GM21717 (cell line): Measurements from ENCODE around the gene FOXS1.

Experiments used
- ATAC-seq: cut with Tn5 transposase; IDR thresholded peaks from one replicate; pipeline ENCODE4 v1.9.1; 2021; ENCODE audit warnings: mild to moderate bottlenecking, moderate library complexity; ENCODE audit not compliant: unreplicated experiment

FOXS1 gene

GRCh38 chr20:31845300-31845863 is at the start of gene FOXS1:
Gene FOXS1, minus strand, starts transcription at chr20:31845604. Its CDS starts 62 bp downstream, at chr20:31845542.
- no peak for ATAC-seq

- ATAC-seq: no peak
Measured at GRCh38 chr20:31890646-31891045, 45.2 kb upstream of the FOXS1 start.

GRCh38 chr20:31883829-31884228 is 38.4 kb upstream of the FOXS1 start:
- no peak for ATAC-seq

- ATAC-seq: no peak
Measured at GRCh38 chr20:31881945-31882344, 36.5 kb upstream of the FOXS1 start.

- ATAC-seq: peak; percentile 81
Measured at GRCh38 chr20:31879143-31879987, 34.0 kb upstream of the FOXS1 start.

- ATAC-seq: no peak
Measured at GRCh38 chr20:31877684-31878083, 32.3 kb upstream of the FOXS1 start.

GRCh38 chr20:31875671-31876070 is 30.3 kb upstream of the FOXS1 start:
- ATAC-seq: no peak

GRCh38 chr20:31872406-31872805 is 27.0 kb upstream of the FOXS1 start:
- ATAC-seq: no peak

GRCh38 chr20:31871618-31871954 is 26.2 kb upstream of the FOXS1 start:
- no peak for ATAC-seq

GRCh38 chr20:31870726-31871617 is 25.6 kb upstream of the FOXS1 start:
- ATAC-seq: no peak

- no peak for ATAC-seq
Measured at GRCh38 chr20:31869942-31870725, 24.7 kb upstream of the FOXS1 start, which contains the start of the genes DUSP15 and TTLL9. Gene DUSP15, minus strand, starts transcription at chr20:31870527. Its CDS starts 190 bp downstream, at chr20:31870337. Gene TTLL9, plus strand, starts transcription at chr20:31870634. Its CDS starts 493 bp downstream, at chr20:31871127.

GRCh38 chr20:31869673-31869941 is 24.2 kb upstream of the FOXS1 start:
- ATAC-seq: no peak

GRCh38 chr20:31868853-31869672 is 23.7 kb upstream of the FOXS1 start:
- no peak for ATAC-seq

- no peak for ATAC-seq
Measured at GRCh38 chr20:31866221-31866620, 20.8 kb upstream of the FOXS1 start.

- no peak for ATAC-seq
Measured at GRCh38 chr20:31864521-31865400, 19.4 kb upstream of the FOXS1 start.

GRCh38 chr20:31863296-31864085 is 18.1 kb upstream of the FOXS1 start:
- no peak for ATAC-seq

- ATAC-seq: no peak
Measured at GRCh38 chr20:31862506-31862905, 17.1 kb upstream of the FOXS1 start.

- no peak for ATAC-seq
Measured at GRCh38 chr20:31862157-31862470, 16.7 kb upstream of the FOXS1 start.
